AG04450 (cell line): ENCODE data around the gene PTPRG. TPM values are rescaled to one million over a fixed set of nuclear protein-coding genes. Genes with fewer than 3 reads are reported as not detected.

Experiments used
- CTCF ChIA-PET: fragments of 300-600, 350-600 bp; formaldehyde crosslinking; extraction: SDS; loops from one replicate; lab custom pipeline; 2022; ENCODE audit warnings: antibody characterized with exemption, inconsistent platforms; lab: Charles Lee
- POLR2A ChIA-PET: fragments of 350-600 bp; formaldehyde crosslinking; extraction: SDS; loops from one replicate; lab custom pipeline; 2021; ENCODE audit warnings: antibody characterized with exemption, inconsistent platforms; lab: Yijun Ruan, JAX
- DNase-seq: peaks from one replicate; pipeline ENCODE4 v3.0.0-alpha.2; 2011; ENCODE audit warnings: low read depth, low spot score
- H3K27ac ChIP-seq: one replicate; pipeline ENCODE4 v1.5.1; 2012; ENCODE audit warnings: low read depth, low read length, control low read depth
- H3K27me3 ChIP-seq: one replicate; pipeline ENCODE4 v1.6.0; 2012; ENCODE audit warnings: low read length; ENCODE audit not compliant: control insufficient read depth, insufficient read depth
- H3K4me3 ChIP-seq: 2 replicates; pipeline ENCODE4 v1.5.1; 2011; ENCODE audit warnings: mild to moderate bottlenecking, low read depth, low read length, control low read depth
- H3K9me3 ChIP-seq: 2 replicates; pipeline ENCODE4 v1.5.1; 2012; ENCODE audit warnings: low read length; ENCODE audit not compliant: control insufficient read depth, insufficient read depth
- CTCF ChIP-seq: IDR thresholded peaks from 2 replicates; pipeline ENCODE4 v1.5.1; 2011; ENCODE audit warnings: low read depth, low read length, control low read depth, inconsistent platforms
- polyA plus RNA-seq: library from polyadenylated mRNA; depleted of rRNA; stranded (reverse); fragments of >200 nt; gene quantifications from 2 replicates; pipeline ENCODE4 v1.2.3, GENCODE V29; 2011

PTPRG gene
- polyA plus RNA-seq, 1 experiment: 26.5 TPM

- Histone ChIP-seq H3K4me3 (no peak overlapping the region), H3K9me3 (no peaks in the 10 kb centered on the region), H3K27me3 (no peaks in the 10 kb centered on the region), H3K27ac (no peak overlapping the region)
- TF ChIP-seq CTCF: no peak
- ChIA-PET CTCF (interaction anchor here (0.7 to 4.1 kb wide), 3 partner anchors 14 to 311 kb away, joined by 3 to 17 read pairs (median 6); no protein-coding TSS in a partner anchor), POLR2A (interaction anchor here (1.4 kb wide), 1 partner anchor 311 kb away, joined by 4 read pairs; the partner anchor contains the start of gene PTPRG)
- DNase-seq: no peak
Measured at GRCh38 chr3:61871644-61872043, 310.3 kb downstream of the PTPRG start.

GRCh38 chr3:61872077-61872706 is 310.8 kb downstream of the PTPRG start:
- Histone ChIP-seq H3K27me3 (no peaks in the 10 kb centered on the region), H3K4me3 (no peak overlapping the region), H3K9me3 (no peaks in the 10 kb centered on the region), H3K27ac (no peak overlapping the region)
- TF ChIP-seq CTCF: no peak
- ChIA-PET CTCF (interaction anchor here (0.7 to 4.1 kb wide), 2 partner anchors 14 to 311 kb away, joined by 3 to 17 read pairs; no protein-coding TSS in a partner anchor), POLR2A (interaction anchor here (1.4 kb wide), 1 partner anchor 311 kb away, joined by 4 read pairs; the partner anchor contains the start of gene PTPRG)
- DNase-seq: no peak

GRCh38 chr3:61875046-61875844 is 313.9 kb downstream of the PTPRG start:
- H3K27ac ChIP-seq: peak overlapping the region; percentile 22
- TF ChIP-seq CTCF: no peak
- H3K9me3 ChIP-seq: no peaks in the 10 kb centered on the region
- no peak overlapping the region for H3K4me3 ChIP-seq
- peak; percentile 18 for DNase-seq
- POLR2A ChIA-PET: interaction anchor here (0.6 kb wide), 1 partner anchor 174 kb away, joined by 4 read pairs; no protein-coding TSS in a partner anchor
- CTCF ChIA-PET: no interaction called here
- H3K27me3 ChIP-seq: no peaks in the 10 kb centered on the region

- H3K9me3 ChIP-seq: no peaks in the 10 kb centered on the region
- H3K27ac ChIP-seq: no peak overlapping the region
- ChIA-PET POLR2A (interaction anchor here (0.8 kb wide), 1 partner anchor 10 kb away, joined by 3 read pairs; no protein-coding TSS in a partner anchor), CTCF (interaction anchor here (1.5 kb wide), 1 partner anchor 312 kb away, joined by 4 read pairs; no protein-coding TSS in a partner anchor)
- no peak overlapping the region for H3K4me3 ChIP-seq
- DNase-seq: no peak
- TF ChIP-seq CTCF: no peak
- no peaks in the 10 kb centered on the region for H3K27me3 ChIP-seq
Measured at GRCh38 chr3:61875976-61876671, 314.8 kb downstream of the PTPRG start.
